Ascending aorta (tissue), 2 donors: ENCODE data around the gene DDX31. TPM values are rescaled to one million over a fixed set of nuclear protein-coding genes. Genes with fewer than 3 reads are reported as not detected.

Experiments
- DNase-seq, 2 donors: peaks; one replicate each; pipeline ENCODE4 v3.0.0-alpha.2; 2019; ENCODE audit warnings: low spot score in 2 of 2
- H3K27ac ChIP-seq, 2 donors: fragments of 200-600 bp; sonication (generic); one replicate each; pipeline ENCODE4 v1.5.1; 2016 to 2017; ENCODE audit warnings: mild to moderate bottlenecking in 1 of 2
- H3K27me3 ChIP-seq: fragments of 200-600 bp; sonication (generic); one replicate; pipeline ENCODE4 v1.5.1; 2017
- H3K36me3 ChIP-seq, 2 donors: fragments of 200-600 bp; sonication (generic); one replicate each; pipeline ENCODE4 v1.5.1; 2016
- H3K4me1 ChIP-seq, 2 donors: fragments of 200-600 bp; sonication (generic); one replicate each; pipeline ENCODE4 v1.5.1; 2016 to 2017; ENCODE audit warnings: mild to moderate bottlenecking in 1 of 2
- H3K4me3 ChIP-seq, 2 donors: fragments of 200-600 bp; sonication (generic); one replicate each; pipeline ENCODE4 v1.5.1; 2016 to 2017; ENCODE audit warnings: mild to moderate bottlenecking in 1 of 2
- H3K9me3 ChIP-seq, 2 donors: fragments of 200-600 bp; sonication (generic); one replicate each; pipeline ENCODE4 v1.5.1; 2016
- CTCF ChIP-seq, 3 experiments: fragments of 200-600 bp in 2 of 3; fragments of 450-650 bp in 1 of 3; sonication (generic) in 2 of 3; IDR thresholded peaks; one replicate each; pipeline ENCODE4 v1.5.1; 2016 to 2019; ENCODE audit warnings: antibody characterized with exemption in 3 of 3, mild to moderate bottlenecking in 1 of 3, moderate library complexity in 1 of 3
- intact Hi-C: fragments of 100-400 bp; cut with DNase I; formaldehyde crosslinking; loops from one replicate; pipeline ENCODE4 v1.15.1; 2023
- total RNA-seq: library from RNA; depleted of rRNA; stranded (reverse); fragments of >200 nt; gene quantifications from one replicate; pipeline ENCODE4 v1.1.0, GENCODE V29; 2016

The DDX31 gene
- total RNA-seq, 1 donor from 2014 or later, result 20.4 TPM

GRCh38 chr9:132590318-132591182, 79.2 kb downstream of the DDX31 start:
- Histone ChIP-seq H3K36me3 (peaks cover 5 to 20% of the 10 kb centered on the region in 2 donors), H3K27ac (no peak overlapping the region), H3K4me3 (no peak overlapping the region), H3K4me1 (no peaks in the 10 kb centered on the region), H3K27me3 (peaks cover 34% of the 10 kb centered on the region), H3K9me3 (no peaks in the 10 kb centered on the region)
- no peak for DNase-seq
- no peak for TF ChIP-seq CTCF (IDR thresholded peaks at IDR 0.05)
- intact Hi-C loops, result no loop called here

GRCh38 chr9:132590037-132590317, 79.8 kb downstream of the DDX31 start:
- Histone ChIP-seq H3K4me1 (no peaks in the 10 kb centered on the region), H3K4me3 (no peak overlapping the region), H3K9me3 (no peaks in the 10 kb centered on the region), H3K36me3 (peaks cover 5 to 15% of the 10 kb centered on the region in 2 donors), H3K27ac (no peak overlapping the region), H3K27me3 (peaks cover 34% of the 10 kb centered on the region)
- TF ChIP-seq CTCF (IDR thresholded peaks at IDR 0.05), result no peak
- DNase-seq, result no peak
- intact Hi-C loops, result no loop called here

GRCh38 chr9:132589148-132590036, 80.4 kb downstream of the DDX31 start:
- TF ChIP-seq CTCF (IDR thresholded peaks at IDR 0.05), result no peak
- Histone ChIP-seq H3K36me3 (peaks cover 0 to 9% of the 10 kb centered on the region in 2 donors), H3K4me3 (no peak overlapping the region), H3K27ac (no peak overlapping the region), H3K9me3 (no peaks in the 10 kb centered on the region), H3K27me3 (peaks cover 34% of the 10 kb centered on the region), H3K4me1 (no peaks in the 10 kb centered on the region)
- intact Hi-C loops, result no loop called here
- no peak for DNase-seq

GRCh38 chr9:132588501-132589147, 81.2 kb downstream of the DDX31 start:
- Histone ChIP-seq H3K4me3 (no peak overlapping the region), H3K4me1 (no peaks in the 10 kb centered on the region), H3K27me3 (peaks cover 35% of the 10 kb centered on the region), H3K9me3 (no peaks in the 10 kb centered on the region), H3K36me3 (peaks cover 0 to 1% of the 10 kb centered on the region in 2 donors), H3K27ac (no peak overlapping the region)
- no peak for TF ChIP-seq CTCF (IDR thresholded peaks at IDR 0.05)
- no peak for DNase-seq
- intact Hi-C loops, result no loop called here

- H3K9me3 ChIP-seq, result no peaks in the 10 kb centered on the region
- no peaks in the 10 kb centered on the region for H3K4me1 ChIP-seq
- H3K4me3 ChIP-seq, result no peak overlapping the region
- no peaks in the 10 kb centered on the region for H3K36me3 ChIP-seq
- H3K27ac ChIP-seq, result no peak overlapping the region
- intact Hi-C loops, result no loop called here
- DNase-seq, result no peak
- no peak for TF ChIP-seq CTCF (IDR thresholded peaks at IDR 0.05)
- H3K27me3 ChIP-seq, result peaks cover 40% of the 10 kb centered on the region
Observed at GRCh38 chr9:132588098-132588497, 81.7 kb downstream of the DDX31 start.
